Measurements from ENCODE around the gene MRPS27. TPM values are rescaled to one million over a fixed set of nuclear protein-coding genes. Genes with fewer than 3 reads are reported as not detected.
A peak's percentile ranks its signal among the peaks of the same experiment; 100 is the strongest.

The MRPS27 gene
- total and polyA plus RNA-seq, 2 of the 13 experiments (the other 11 are each of a cell fraction or from before 2014, with no cell fraction given), result 71.8 to 115 TPM

- CTCF ChIA-PET (ENCODE audit: low intra/inter-chr PET ratio, low total read pairs), result no interaction called here
- no TSS peak for BruUV-seq (replicated peaks)
- intact Hi-C loops (cut with micrococcal nuclease; ENCODE audit: unreplicated experiment), result no loop called here
- DNase-seq (ENCODE audit: low spot score) (no peak), FAIRE-seq (no peak), ATAC-seq (no peak)
- Histone ChIP-seq H3K4me1 (ENCODE audit: insufficient read depth, low read length) (no peaks in the 10 kb centered on the region), H3K27me3 (ENCODE audit: control insufficient read depth in 1 of 2, insufficient read depth in 2 of 2, low read length in 2 of 2) (no peaks in the 10 kb centered on the region), H3K9me3 (ENCODE audit: low read length) (no peaks in the 10 kb centered on the region), H3K36me3 (replicated peaks in 1 of 2; ENCODE audit: control insufficient read depth in 1 of 2, insufficient read depth in 2 of 2, low read length in 2 of 2) (peaks cover 34 to 83% of the 10 kb centered on the region in 2 experiments), H3K9ac (ENCODE audit: insufficient read depth, low read depth, low read length) (no peak overlapping the region), H4K20me1 (ENCODE audit: insufficient read depth, low read length) (no peaks in the 10 kb centered on the region), H3K4me3 (replicated peaks in 1 of 3; ENCODE audit: insufficient read depth in 1 of 3, low read depth in 2 of 3, low read length in 3 of 3) (no peak overlapping the region), H2AFZ (ENCODE audit: low read length) (no peak overlapping the region), H3K27ac (ENCODE audit: extremely low read length, insufficient read depth, low read length) (no peak overlapping the region), H3K79me2 (ENCODE audit: insufficient read depth, low read length) (no peaks in the 10 kb centered on the region), H3K4me2 (ENCODE audit: low read depth, low read length) (no peak overlapping the region)
- 85% methylated on average over 2 of the region's 2 CpGs for WGBS (ENCODE audit: low lambda C conversion rate)
- in situ Hi-C loops (cut with HindIII; ENCODE audit: extremely low pct_ligation_motif_present, low pct_unique_long_range_greater_than_20kb), result no loop called here
- TF ChIP-seq HMG20B (CRISPR knock-in tag; conservative IDR thresholded peaks at IDR 0.05) (no peak), TCF7 (IDR thresholded peaks at IDR 0.05; ENCODE audit: low read depth) (0 out of 2 replicates have a peak, but pooled peaks have one; percentile 11), ZFAT (CRISPR knock-in tag; conservative IDR thresholded peaks at IDR 0.05) (no peak), ZFP1 (CRISPR knock-in tag; IDR thresholded peaks at IDR 0.05) (no peak), ZNF878 (CRISPR knock-in tag; IDR thresholded peaks at IDR 0.05) (no peak)
- POLR2A ChIA-PET, result no interaction called here
These were observed 93.1 kb downstream of the MRPS27 start for GRCh38 chr5:72226950-72227349.

DNA sequence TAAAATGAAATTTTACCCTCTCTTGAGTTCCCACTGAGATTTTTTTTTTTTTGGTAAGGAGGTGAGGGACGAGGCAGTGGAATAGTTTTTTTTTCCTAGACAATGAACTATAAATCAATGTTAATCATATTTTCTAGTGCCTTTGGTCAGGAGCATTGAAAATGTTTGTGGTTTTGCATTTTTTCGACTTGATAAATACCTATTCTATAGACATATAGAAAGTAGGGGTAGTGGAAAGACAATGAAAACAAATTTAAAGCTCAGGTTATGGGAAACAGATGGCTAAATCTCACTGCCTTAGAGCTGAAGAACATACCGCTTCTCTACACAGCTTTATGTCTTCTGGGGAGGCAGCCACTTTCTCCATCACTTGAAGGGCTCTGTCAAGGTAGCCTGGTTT is 94.3 kb downstream of the MRPS27 start:
- in situ Hi-C loops (cut with HindIII; ENCODE audit: extremely low pct_ligation_motif_present, low pct_unique_long_range_greater_than_20kb), result no loop called here
- FAIRE-seq (no peak), ATAC-seq (no peak), DNase-seq (ENCODE audit: low spot score) (no peak)
- Histone ChIP-seq H3K9ac (ENCODE audit: insufficient read depth, low read depth, low read length) (no peak overlapping the region), H4K20me1 (ENCODE audit: insufficient read depth, low read length) (no peaks in the 10 kb centered on the region), H3K27me3 (ENCODE audit: control insufficient read depth in 1 of 2, insufficient read depth in 2 of 2, low read length in 2 of 2) (no peaks in the 10 kb centered on the region), H3K27ac (ENCODE audit: extremely low read length, insufficient read depth, low read length) (no peak overlapping the region), H3K79me2 (ENCODE audit: insufficient read depth, low read length) (no peaks in the 10 kb centered on the region), H2AFZ (ENCODE audit: low read length) (no peak overlapping the region), H3K36me3 (replicated peaks in 1 of 2; ENCODE audit: control insufficient read depth in 1 of 2, insufficient read depth in 2 of 2, low read length in 2 of 2) (peaks cover 34 to 83% of the 10 kb centered on the region in 2 experiments), H3K4me3 (replicated peaks in 1 of 3; ENCODE audit: insufficient read depth in 1 of 3, low read depth in 2 of 3, low read length in 3 of 3) (no peak overlapping the region), H3K4me1 (ENCODE audit: insufficient read depth, low read length) (no peaks in the 10 kb centered on the region), H3K9me3 (ENCODE audit: low read length) (no peaks in the 10 kb centered on the region), H3K4me2 (ENCODE audit: low read depth, low read length) (no peak overlapping the region)
- intact Hi-C loops (cut with micrococcal nuclease; ENCODE audit: unreplicated experiment), result no loop called here
- 92% methylated on average over 3 of the region's 3 CpGs for WGBS (ENCODE audit: low lambda C conversion rate)
- TF ChIP-seq NFYB (CRISPR knock-in tag; IDR thresholded peaks at IDR 0.05) (no peak), ZC3H4 (CRISPR knock-in tag; IDR thresholded peaks at IDR 0.05; ENCODE audit: borderline replicate concordance) (no peak), CENPBD1 (CRISPR knock-in tag; IDR thresholded peaks at IDR 0.05; ENCODE audit: borderline replicate concordance, low read depth) (no peak), HNRNPUL1 (IDR thresholded peaks at IDR 0.05; ENCODE audit: low read depth, low read length) (no peak), ZNF691 (CRISPR knock-in tag; IDR thresholded peaks at IDR 0.05; ENCODE audit: borderline replicate concordance, low read depth) (no peak), SP140L (CRISPR knock-in tag; IDR thresholded peaks at IDR 0.05; ENCODE audit: borderline replicate concordance) (no peak), SP4 (CRISPR knock-in tag; IDR thresholded peaks at IDR 0.05) (no peak), ZNF121 (CRISPR knock-in tag; IDR thresholded peaks at IDR 0.05) (no peak), TCF7 (IDR thresholded peaks at IDR 0.05; ENCODE audit: low read depth) (no peak), HMGA1 (CRISPR knock-in tag; conservative IDR thresholded peaks at IDR 0.05) (no peak), NR1H2 (CRISPR knock-in tag; IDR thresholded peaks at IDR 0.05; ENCODE audit: borderline replicate concordance, low read depth) (no peak), SMAD1 (CRISPR knock-in tag; IDR thresholded peaks at IDR 0.05; ENCODE audit: borderline replicate concordance, low read depth) (no peak)
- TF ChIP-seq, protein P1, sequence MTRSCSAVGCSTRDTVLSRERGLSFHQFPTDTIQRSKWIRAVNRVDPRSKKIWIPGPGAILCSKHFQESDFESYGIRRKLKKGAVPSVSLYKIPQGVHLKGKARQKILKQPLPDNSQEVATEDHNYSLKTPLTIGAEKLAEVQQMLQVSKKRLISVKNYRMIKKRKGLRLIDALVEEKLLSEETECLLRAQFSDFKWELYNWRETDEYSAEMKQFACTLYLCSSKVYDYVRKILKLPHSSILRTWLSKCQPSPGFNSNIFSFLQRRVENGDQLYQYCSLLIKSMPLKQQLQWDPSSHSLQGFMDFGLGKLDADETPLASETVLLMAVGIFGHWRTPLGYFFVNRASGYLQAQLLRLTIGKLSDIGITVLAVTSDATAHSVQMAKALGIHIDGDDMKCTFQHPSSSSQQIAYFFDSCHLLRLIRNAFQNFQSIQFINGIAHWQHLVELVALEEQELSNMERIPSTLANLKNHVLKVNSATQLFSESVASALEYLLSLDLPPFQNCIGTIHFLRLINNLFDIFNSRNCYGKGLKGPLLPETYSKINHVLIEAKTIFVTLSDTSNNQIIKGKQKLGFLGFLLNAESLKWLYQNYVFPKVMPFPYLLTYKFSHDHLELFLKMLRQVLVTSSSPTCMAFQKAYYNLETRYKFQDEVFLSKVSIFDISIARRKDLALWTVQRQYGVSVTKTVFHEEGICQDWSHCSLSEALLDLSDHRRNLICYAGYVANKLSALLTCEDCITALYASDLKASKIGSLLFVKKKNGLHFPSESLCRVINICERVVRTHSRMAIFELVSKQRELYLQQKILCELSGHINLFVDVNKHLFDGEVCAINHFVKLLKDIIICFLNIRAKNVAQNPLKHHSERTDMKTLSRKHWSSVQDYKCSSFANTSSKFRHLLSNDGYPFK (CRISPR knock-in tag; IDR thresholded peaks at IDR 0.05; ENCODE audit: borderline replicate concordance), result no peak
- ChIA-PET CTCF (ENCODE audit: low intra/inter-chr PET ratio, low total read pairs) (no interaction called here), POLR2A (no interaction called here)
- no TSS peak for BruUV-seq (replicated peaks)

All from HepG2 (cell line).